ENCODE measurements around the gene CPA5. TPM values are rescaled to one million over a fixed set of nuclear protein-coding genes. Genes with fewer than 3 reads are reported as not detected.

Gene CPA5
- total RNA-seq, 1 donor from 2014 or later: 0.68 TPM

DNA sequence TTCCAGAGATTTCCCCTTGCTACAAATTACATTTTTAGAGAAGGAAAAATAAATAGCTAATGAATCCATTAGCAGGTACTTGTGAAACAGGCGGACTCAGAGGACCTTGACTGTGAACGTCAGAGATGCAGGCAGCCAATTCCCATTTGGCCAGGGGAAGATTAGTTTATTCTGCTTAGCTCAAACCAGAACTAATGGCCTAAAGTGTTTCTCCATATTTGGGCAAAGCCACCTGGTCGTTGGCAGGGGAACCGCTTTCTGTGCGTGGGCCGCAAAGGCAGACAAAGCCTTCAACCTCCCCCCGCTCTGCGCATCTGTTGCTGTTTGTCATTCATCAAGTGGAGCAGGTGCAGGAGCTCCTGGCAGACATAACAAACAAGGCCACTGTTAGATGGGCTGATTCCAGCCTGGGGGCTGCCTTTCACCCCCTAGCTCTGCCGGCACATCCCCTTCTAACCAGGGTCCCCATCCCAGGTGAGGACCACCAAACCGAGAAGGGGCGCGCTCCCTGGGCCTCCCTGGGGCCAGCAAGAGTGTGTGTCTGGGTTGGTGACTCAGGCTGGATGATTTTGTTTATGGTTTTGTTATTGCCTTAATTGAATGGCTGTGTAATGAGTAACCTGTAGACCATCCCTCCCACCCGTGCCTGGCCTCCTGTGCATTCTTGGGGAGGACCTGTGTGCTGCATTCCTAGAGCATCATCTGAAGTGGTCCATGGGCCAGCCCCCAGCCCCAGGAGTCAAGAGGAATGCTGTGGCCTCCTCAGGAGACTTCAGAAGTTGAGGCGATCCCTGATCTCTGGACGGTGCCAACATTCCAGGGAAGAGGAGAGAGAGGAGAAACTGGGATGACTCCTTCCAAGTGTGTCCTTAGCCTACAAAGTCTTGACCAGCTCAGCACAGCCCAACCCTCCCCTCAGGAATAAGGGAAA is 21.2 kb downstream of the CPA5 start:
- H3K4me1 Mint-ChIP-seq (ENCODE audit: unreplicated experiment): peaks cover 54% of the 10 kb centered on the region
- no peak for DNase-seq (ENCODE audit: extremely low spot score, unreplicated experiment)

DNA sequence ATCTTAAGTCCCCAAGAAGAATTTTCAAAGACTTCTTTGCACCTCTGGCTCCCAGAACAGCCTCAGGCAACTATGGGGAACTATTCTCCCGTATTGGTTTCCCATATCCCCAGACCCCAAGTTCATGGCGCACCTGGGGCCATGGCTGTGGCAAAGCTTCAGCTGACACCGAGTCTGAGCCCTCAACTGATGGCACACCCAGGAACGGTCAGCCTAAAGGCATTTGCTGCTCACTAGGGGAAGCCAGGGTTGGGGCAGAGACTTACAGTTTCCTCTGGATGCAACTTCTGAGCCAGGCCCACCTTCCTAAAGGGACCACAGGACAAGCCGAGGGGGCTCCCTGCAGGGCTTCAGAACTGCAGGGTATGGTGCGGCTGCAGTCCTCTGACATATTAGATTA is 21.9 kb downstream of the CPA5 start:
- H3K27ac Mint-ChIP-seq: peak overlapping the region; percentile 63
- no peak for DNase-seq (ENCODE audit: extremely low spot score, unreplicated experiment)
- no peak overlapping the region for H3K4me3 Mint-ChIP-seq
- no peaks in the 10 kb centered on the region for H3K9me3 Mint-ChIP-seq
- peaks cover 54% of the 10 kb centered on the region for H3K4me1 Mint-ChIP-seq (ENCODE audit: unreplicated experiment)
- H3K36me3 Mint-ChIP-seq: no peaks in the 10 kb centered on the region
- H3K27me3 Mint-ChIP-seq: no peaks in the 10 kb centered on the region
- TF ChIP-seq, protein P1, sequence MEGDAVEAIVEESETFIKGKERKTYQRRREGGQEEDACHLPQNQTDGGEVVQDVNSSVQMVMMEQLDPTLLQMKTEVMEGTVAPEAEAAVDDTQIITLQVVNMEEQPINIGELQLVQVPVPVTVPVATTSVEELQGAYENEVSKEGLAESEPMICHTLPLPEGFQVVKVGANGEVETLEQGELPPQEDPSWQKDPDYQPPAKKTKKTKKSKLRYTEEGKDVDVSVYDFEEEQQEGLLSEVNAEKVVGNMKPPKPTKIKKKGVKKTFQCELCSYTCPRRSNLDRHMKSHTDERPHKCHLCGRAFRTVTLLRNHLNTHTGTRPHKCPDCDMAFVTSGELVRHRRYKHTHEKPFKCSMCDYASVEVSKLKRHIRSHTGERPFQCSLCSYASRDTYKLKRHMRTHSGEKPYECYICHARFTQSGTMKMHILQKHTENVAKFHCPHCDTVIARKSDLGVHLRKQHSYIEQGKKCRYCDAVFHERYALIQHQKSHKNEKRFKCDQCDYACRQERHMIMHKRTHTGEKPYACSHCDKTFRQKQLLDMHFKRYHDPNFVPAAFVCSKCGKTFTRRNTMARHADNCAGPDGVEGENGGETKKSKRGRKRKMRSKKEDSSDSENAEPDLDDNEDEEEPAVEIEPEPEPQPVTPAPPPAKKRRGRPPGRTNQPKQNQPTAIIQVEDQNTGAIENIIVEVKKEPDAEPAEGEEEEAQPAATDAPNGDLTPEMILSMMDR (conservative IDR thresholded peaks at IDR 0.05): no peak

More for the DNA sequence above, 21.2 kb downstream of the CPA5 start:
- TF ChIP-seq, protein P1 (conservative IDR thresholded peaks at IDR 0.05): no peak
- Mint-ChIP-seq H3K4me3 (peak overlapping the region; percentile 44), H3K36me3 (no peaks in the 10 kb centered on the region), H3K27ac (peak overlapping the region; percentile 86), H3K27me3 (no peaks in the 10 kb centered on the region), H3K9me3 (no peaks in the 10 kb centered on the region)

DNA sequence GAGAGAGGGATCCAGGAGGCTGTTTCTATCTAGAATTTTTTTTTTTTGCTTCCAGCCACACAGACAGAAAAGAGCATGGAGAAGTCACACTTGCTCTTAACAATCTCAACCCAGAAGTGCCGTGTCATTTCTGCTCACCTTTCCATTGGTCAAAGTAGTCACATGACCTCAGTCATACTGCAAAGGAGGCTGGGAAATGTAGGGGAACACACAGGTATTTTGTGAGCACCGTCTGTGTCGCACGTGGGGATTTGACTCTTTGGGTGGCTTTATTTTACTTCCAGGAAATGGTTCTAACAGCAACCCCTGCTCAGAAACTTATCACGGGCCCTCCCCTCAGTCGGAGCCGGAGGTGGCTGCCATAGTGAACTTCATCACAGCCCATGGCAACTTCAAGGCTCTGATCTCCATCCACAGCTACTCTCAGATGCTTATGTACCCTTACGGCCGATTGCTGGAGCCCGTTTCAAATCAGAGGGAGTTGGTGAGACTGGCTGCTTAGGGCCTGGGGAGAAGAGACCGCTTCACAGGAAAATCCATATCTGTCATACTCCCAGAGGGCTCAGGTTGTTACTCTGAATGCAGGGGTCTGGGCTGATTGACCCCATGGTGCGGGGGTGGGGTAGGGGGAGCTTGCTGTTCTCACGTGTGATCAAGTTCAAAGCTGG is 22.6 kb downstream of the CPA5 start:
- H3K36me3 Mint-ChIP-seq: peaks cover 3% of the 10 kb centered on the region
- peak overlapping the region; percentile 63 for H3K27ac Mint-ChIP-seq
- no peak for DNase-seq (ENCODE audit: extremely low spot score, unreplicated experiment)
- no peak overlapping the region for H3K4me3 Mint-ChIP-seq
- no peaks in the 10 kb centered on the region for H3K27me3 Mint-ChIP-seq
- TF ChIP-seq, protein P1 (conservative IDR thresholded peaks at IDR 0.05): no peak
- H3K9me3 Mint-ChIP-seq: no peaks in the 10 kb centered on the region
- peaks cover 59% of the 10 kb centered on the region for H3K4me1 Mint-ChIP-seq (ENCODE audit: unreplicated experiment)

DNA sequence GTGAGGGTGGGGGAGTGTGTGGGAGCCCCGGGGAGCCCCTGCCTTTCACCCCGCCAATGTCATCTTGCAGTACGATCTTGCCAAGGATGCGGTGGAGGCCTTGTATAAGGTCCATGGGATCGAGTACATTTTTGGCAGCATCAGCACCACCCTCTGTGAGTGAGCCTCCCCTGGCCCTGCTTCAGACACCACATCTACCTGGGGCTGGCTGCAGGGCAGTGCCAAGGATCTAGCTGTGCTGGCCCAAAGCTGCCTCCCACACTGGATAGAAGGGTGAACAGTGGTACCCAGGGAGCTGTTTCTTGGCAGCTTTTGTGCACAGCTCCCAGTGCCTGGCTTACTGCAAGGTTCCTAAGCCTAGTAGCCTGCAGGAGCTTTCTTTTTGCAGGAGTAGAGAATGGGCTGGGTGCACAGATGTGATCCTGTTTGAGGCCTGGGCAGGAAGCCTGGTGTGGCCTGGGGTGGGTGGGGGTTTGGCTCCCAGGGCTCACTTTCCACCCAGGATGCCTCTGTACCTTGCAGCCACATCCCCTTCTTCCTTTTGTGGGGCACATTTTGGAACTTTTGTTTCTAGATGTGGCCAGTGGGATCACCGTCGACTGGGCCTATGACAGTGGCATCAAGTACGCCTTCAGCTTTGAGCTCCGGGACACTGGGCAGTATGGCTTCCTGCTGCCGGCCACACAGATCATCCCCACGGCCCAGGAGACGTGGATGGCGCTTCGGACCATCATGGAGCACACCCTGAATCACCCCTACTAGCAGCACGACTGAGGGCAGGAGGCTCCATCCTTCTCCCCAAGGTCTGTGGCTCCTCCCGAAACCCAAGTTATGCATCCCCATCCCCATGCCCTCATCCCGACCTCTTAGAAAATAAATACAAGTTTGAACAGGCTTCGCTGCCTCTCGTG is 23.5 kb downstream of the CPA5 start:
- DNase-seq (ENCODE audit: extremely low spot score, unreplicated experiment): no peak
- Mint-ChIP-seq H3K27me3 (no peaks in the 10 kb centered on the region), H3K4me1 (ENCODE audit: unreplicated experiment) (peaks cover 67% of the 10 kb centered on the region), H3K4me3 (no peak overlapping the region), H3K27ac (peak overlapping the region; percentile 42), H3K9me3 (no peaks in the 10 kb centered on the region), H3K36me3 (peaks cover 3% of the 10 kb centered on the region)
- TF ChIP-seq, protein P1 (conservative IDR thresholded peaks at IDR 0.05): no peak

DNA sequence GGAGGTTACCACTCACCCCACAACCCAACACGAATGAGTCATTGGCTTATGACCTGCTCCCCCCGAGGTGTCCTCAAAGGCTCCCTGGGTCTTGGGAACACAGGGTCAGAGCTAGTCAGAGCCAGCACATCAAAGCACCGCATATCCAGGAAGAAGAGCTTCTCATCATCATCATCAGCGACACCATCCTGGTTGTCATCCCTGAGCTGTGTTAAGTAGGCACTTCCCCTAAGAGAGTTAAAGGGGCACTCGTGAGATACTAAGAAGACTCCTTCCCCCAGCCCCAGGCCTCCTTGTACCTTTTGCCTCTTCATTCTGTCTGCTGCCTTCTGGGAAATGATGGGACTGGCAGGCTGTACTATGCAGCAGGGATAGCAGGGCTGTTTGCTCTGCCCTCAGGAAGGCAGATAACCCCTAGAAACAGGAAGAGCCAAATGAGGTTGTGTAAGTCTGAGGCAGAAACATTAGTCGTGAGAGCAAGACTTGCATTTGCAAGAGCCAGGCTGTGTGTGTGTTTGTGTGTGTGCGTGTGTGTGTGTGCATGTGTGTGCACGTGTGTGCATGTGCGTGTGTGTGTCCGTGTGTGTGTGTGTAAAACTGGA is 24.6 kb downstream of the CPA5 start:
- Mint-ChIP-seq H3K4me1 (ENCODE audit: unreplicated experiment) (peaks cover 70% of the 10 kb centered on the region), H3K27ac (peak overlapping the region; percentile 42)

More for the DNA sequence above, 24.6 kb downstream of the CPA5 start:
- Mint-ChIP-seq H3K27me3 (no peaks in the 10 kb centered on the region), H3K4me3 (peak overlapping the region; percentile 13), H3K9me3 (no peaks in the 10 kb centered on the region), H3K36me3 (peaks cover 3% of the 10 kb centered on the region)
- DNase-seq (ENCODE audit: extremely low spot score, unreplicated experiment): no peak
- TF ChIP-seq, protein P1 (conservative IDR thresholded peaks at IDR 0.05): no peak
